NB4 (cell line): Measurements from ENCODE around the gene SLC25A5.
"Not testable (repeated sequence)": the region's sequence is repeated elsewhere in the genome, so short reads cannot be mapped to it uniquely, and the experiment has no call there.

Experiments
- DNase-seq: peaks from one replicate; pipeline ENCODE4 v3.0.0; 2010; ENCODE audit warnings: low read depth
- H3K4me3 ChIP-seq: one replicate; pipeline ENCODE4 v1.5.1; 2011; ENCODE audit warnings: mild to moderate bottlenecking, low read depth, low read length, moderate library complexity
- CTCF ChIP-seq: IDR thresholded peaks from one replicate; pipeline ENCODE4 v1.5.1; 2012; ENCODE audit warnings: low read depth, low read length
- MAX ChIP-seq: IDR thresholded peaks from 2 replicates; pipeline ENCODE4 v1.6.1; 2011; ENCODE audit warnings: low read depth, low read length
- MYC ChIP-seq: IDR thresholded peaks from 2 replicates; pipeline ENCODE4 v1.6.1; 2011; ENCODE audit warnings: low read depth, low read length
- POLR2A ChIP-seq: IDR thresholded peaks from 2 replicates; pipeline ENCODE4 v1.6.1; 2011; ENCODE audit warnings: mild to moderate bottlenecking; ENCODE audit not compliant: insufficient read length; ENCODE audit errors: extremely low read depth

Gene SLC25A5

GRCh38 chrX:119427024-119427794 lies 41.0 kb upstream of the SLC25A5 start:
- TF ChIP-seq CTCF: no peak
- peak; percentile 47 for TF ChIP-seq MYC
- TF ChIP-seq MAX: peak; percentile 65
- DNase-seq: peak; percentile 87
- H3K4me3 ChIP-seq: no peak overlapping the region

GRCh38 chrX:119427795-119428185 lies 40.5 kb upstream of the SLC25A5 start:
- TF ChIP-seq CTCF: no peak
- TF ChIP-seq MAX: no peak
- no peak for TF ChIP-seq MYC
- no peak for TF ChIP-seq POLR2A
- no peak overlapping the region for H3K4me3 ChIP-seq
- no peak for DNase-seq

- DNase-seq: no peak
- TF ChIP-seq POLR2A: no peak
- TF ChIP-seq MAX: no peak
- TF ChIP-seq MYC: no peak
- H3K4me3 ChIP-seq: no peak overlapping the region
Observed at GRCh38 chrX:119429471-119429870, 38.8 kb upstream of the SLC25A5 start.

GRCh38 chrX:119441295-119441694 lies 26.9 kb upstream of the SLC25A5 start:
- not testable (repeated sequence) for DNase-seq, H3K4me3 ChIP-seq

- no peak for TF ChIP-seq POLR2A
- TF ChIP-seq MYC: no peak
- TF ChIP-seq MAX: no peak
- no peak for TF ChIP-seq CTCF
- H3K4me3 ChIP-seq: no peak overlapping the region
- no peak for DNase-seq
Observed at GRCh38 chrX:119442286-119442685, 26.0 kb upstream of the SLC25A5 start.

- no peak overlapping the region for H3K4me3 ChIP-seq
- no peak for DNase-seq
- TF ChIP-seq MYC (no peak), CTCF (no peak), MAX (no peak), POLR2A (no peak)
Observed at GRCh38 chrX:119453202-119453601, 15.0 kb upstream of the SLC25A5 start.

- H3K4me3 ChIP-seq: no peak overlapping the region
- no peak for DNase-seq
- TF ChIP-seq CTCF (no peak), MYC (no peak), POLR2A (no peak), MAX (no peak)
Observed at GRCh38 chrX:119455264-119455663, 13.0 kb upstream of the SLC25A5 start.
